ENCODE measurements around the gene GPLD1.
"Not testable (repeated sequence)": the region's sequence is repeated elsewhere in the genome, so short reads cannot be mapped to it uniquely, and the experiment has no call there.

GPLD1 gene

GRCh38 chr6:24520929-24521546, 31.7 kb upstream of the GPLD1 start:
- POLR2A ChIA-PET, result interaction anchor here (1.0 kb wide), 1 partner anchor 26 kb away, joined by 6 read pairs; the partner anchor contains the start of gene ALDH5A1
- CTCF ChIA-PET, result interaction anchor here (0.6 to 1.4 kb wide), 15 partner anchors 9 to 258 kb away, joined by 3 to 9 read pairs (median 3); partner anchors contain the start of gene ALDH5A1
- TF ChIP-seq ELF4 (IDR thresholded peaks at IDR 0.05), result no peak
- TF ChIP-seq SUZ12 (IDR thresholded peaks at IDR 0.05), result no peak
- TF ChIP-seq NFRKB (IDR thresholded peaks at IDR 0.05), result no peak
- no peak for TF ChIP-seq ZNF384 (IDR thresholded peaks at IDR 0.05)
- no peak for TF ChIP-seq ARNT (IDR thresholded peaks at IDR 0.05)
- no peak for TF ChIP-seq LEF1 (IDR thresholded peaks at IDR 0.05; ENCODE audit: borderline replicate concordance)
- no peak for TF ChIP-seq FOXA1 (IDR thresholded peaks at IDR 0.05)
- no peak for TF ChIP-seq CTBP1 (IDR thresholded peaks at IDR 0.05; ENCODE audit: borderline replicate concordance)
- no peak for TF ChIP-seq FOXM1 (IDR thresholded peaks at IDR 0.05; ENCODE audit: borderline replicate concordance)
- TF ChIP-seq, protein P1, sequence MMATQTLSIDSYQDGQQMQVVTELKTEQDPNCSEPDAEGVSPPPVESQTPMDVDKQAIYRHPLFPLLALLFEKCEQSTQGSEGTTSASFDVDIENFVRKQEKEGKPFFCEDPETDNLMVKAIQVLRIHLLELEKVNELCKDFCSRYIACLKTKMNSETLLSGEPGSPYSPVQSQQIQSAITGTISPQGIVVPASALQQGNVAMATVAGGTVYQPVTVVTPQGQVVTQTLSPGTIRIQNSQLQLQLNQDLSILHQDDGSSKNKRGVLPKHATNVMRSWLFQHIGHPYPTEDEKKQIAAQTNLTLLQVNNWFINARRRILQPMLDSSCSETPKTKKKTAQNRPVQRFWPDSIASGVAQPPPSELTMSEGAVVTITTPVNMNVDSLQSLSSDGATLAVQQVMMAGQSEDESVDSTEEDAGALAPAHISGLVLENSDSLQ (IDR thresholded peaks at IDR 0.05), result no peak
- TF ChIP-seq FOXK2 (IDR thresholded peaks at IDR 0.05), result no peak
- no peak for TF ChIP-seq HDGF (IDR thresholded peaks at IDR 0.05; ENCODE audit: borderline replicate concordance)
- TF ChIP-seq SP1 (IDR thresholded peaks at IDR 0.05), result no peak
- TF ChIP-seq L3MBTL2 (conservative IDR thresholded peaks at IDR 0.05), result no peak
- no peak for TF ChIP-seq TARDBP (IDR thresholded peaks at IDR 0.05)
- peak; percentile 73 for DNase-seq (ENCODE audit: extremely low spot score)

DNA sequence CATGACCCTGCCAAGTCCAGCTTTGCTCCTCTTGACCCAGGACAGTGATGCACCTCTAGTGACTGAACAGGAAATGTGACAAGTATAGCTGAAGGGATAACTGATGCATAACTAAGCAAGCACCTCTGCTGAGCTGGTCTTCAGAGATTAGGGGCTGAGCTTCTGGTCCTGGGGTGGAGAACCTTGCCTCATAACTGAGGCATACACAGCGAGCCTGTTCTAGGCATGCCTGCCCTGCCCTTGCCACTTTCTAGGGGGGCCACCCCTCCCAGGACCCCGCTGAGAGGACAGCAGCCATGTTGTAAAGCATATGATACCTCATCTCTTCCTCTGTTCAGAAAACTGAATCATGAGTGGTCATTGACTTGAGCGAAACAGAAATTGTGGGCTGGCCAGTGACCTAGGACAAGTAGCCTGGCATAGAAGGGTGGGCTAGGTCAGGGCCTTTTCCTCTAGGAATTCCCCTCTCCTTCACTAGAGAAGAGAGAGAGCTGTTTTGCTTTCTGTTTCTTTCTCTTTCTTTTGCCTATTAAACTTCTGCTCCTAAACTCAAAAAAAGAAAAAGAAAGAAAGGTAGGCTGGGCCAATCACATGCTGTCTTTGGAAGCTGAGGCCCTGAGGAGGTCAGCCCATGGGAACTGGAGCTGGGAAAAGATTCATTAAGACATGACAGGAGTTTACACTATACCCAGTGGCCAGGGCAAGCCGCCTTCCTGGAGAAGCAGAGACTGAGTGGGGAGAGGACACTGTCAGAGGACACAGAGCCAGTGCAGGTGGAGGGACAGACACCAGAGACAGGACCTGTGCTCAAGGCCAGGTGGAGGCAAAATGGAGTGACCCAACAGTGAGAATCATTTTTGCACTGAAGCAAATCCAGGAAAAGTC, 28.5 kb upstream of the GPLD1 start:
- no peak for DNase-seq (ENCODE audit: extremely low spot score)

GRCh38 chr6:24513602-24514001, 24.2 kb upstream of the GPLD1 start:
- DNase-seq (ENCODE audit: extremely low spot score), result no peak
- TF ChIP-seq L3MBTL2 (conservative IDR thresholded peaks at IDR 0.05), result no peak
- TF ChIP-seq SUZ12 (IDR thresholded peaks at IDR 0.05), result no peak
- no peak for TF ChIP-seq NFRKB (IDR thresholded peaks at IDR 0.05)
- TF ChIP-seq ARNT (IDR thresholded peaks at IDR 0.05), result no peak
- TF ChIP-seq SP1 (IDR thresholded peaks at IDR 0.05), result no peak
- TF ChIP-seq CTBP1 (IDR thresholded peaks at IDR 0.05; ENCODE audit: borderline replicate concordance), result no peak
- TF ChIP-seq BHLHE40 (IDR thresholded peaks at IDR 0.05; ENCODE audit: borderline replicate concordance), result no peak
- no peak for TF ChIP-seq TARDBP (IDR thresholded peaks at IDR 0.05)
- no peak for TF ChIP-seq FOXA1 (IDR thresholded peaks at IDR 0.05)
- TF ChIP-seq HDGF (IDR thresholded peaks at IDR 0.05; ENCODE audit: borderline replicate concordance), result no peak
- TF ChIP-seq LEF1 (IDR thresholded peaks at IDR 0.05; ENCODE audit: borderline replicate concordance), result no peak
- TF ChIP-seq FOXK2 (IDR thresholded peaks at IDR 0.05), result no peak
- TF ChIP-seq ELF4 (IDR thresholded peaks at IDR 0.05), result no peak
- TF ChIP-seq ZNF384 (IDR thresholded peaks at IDR 0.05), result no peak
- CTCF ChIA-PET, result interaction anchor here (1.5 kb wide), 1 partner anchor 9 kb away, joined by 6 read pairs; no protein-coding TSS in a partner anchor
- POLR2A ChIA-PET, result no interaction called here

More for the DNA sequence above, 28.5 kb upstream of the GPLD1 start:
- ChIA-PET CTCF (no interaction called here), POLR2A (interaction anchor here (1.1 kb wide), 1 partner anchor 23 kb away, joined by 4 read pairs; the partner anchor contains the start of gene ALDH5A1)
- no peak for TF ChIP-seq BHLHE40 (IDR thresholded peaks at IDR 0.05; ENCODE audit: borderline replicate concordance)
- TF ChIP-seq CTBP1 (IDR thresholded peaks at IDR 0.05; ENCODE audit: borderline replicate concordance), result no peak

GRCh38 chr6:24511976-24512375, 22.6 kb upstream of the GPLD1 start:
- DNase-seq (ENCODE audit: extremely low spot score); POLR2A ChIA-PET: not testable (repeated sequence)
- CTCF ChIA-PET, result interaction anchor here (1.2 kb wide), 1 partner anchor 9 kb away, joined by 3 read pairs; no protein-coding TSS in a partner anchor

- TF ChIP-seq FOXM1 (IDR thresholded peaks at IDR 0.05; ENCODE audit: borderline replicate concordance) (no peak), TARDBP (IDR thresholded peaks at IDR 0.05) (no peak)
- TF ChIP-seq, protein P1 (IDR thresholded peaks at IDR 0.05), result no peak
- ChIA-PET POLR2A (no interaction called here), CTCF (no interaction called here)
- no peak for DNase-seq (ENCODE audit: extremely low spot score)
These were observed 17.6 kb upstream of the GPLD1 start for GRCh38 chr6:24506814-24507520.

DNA sequence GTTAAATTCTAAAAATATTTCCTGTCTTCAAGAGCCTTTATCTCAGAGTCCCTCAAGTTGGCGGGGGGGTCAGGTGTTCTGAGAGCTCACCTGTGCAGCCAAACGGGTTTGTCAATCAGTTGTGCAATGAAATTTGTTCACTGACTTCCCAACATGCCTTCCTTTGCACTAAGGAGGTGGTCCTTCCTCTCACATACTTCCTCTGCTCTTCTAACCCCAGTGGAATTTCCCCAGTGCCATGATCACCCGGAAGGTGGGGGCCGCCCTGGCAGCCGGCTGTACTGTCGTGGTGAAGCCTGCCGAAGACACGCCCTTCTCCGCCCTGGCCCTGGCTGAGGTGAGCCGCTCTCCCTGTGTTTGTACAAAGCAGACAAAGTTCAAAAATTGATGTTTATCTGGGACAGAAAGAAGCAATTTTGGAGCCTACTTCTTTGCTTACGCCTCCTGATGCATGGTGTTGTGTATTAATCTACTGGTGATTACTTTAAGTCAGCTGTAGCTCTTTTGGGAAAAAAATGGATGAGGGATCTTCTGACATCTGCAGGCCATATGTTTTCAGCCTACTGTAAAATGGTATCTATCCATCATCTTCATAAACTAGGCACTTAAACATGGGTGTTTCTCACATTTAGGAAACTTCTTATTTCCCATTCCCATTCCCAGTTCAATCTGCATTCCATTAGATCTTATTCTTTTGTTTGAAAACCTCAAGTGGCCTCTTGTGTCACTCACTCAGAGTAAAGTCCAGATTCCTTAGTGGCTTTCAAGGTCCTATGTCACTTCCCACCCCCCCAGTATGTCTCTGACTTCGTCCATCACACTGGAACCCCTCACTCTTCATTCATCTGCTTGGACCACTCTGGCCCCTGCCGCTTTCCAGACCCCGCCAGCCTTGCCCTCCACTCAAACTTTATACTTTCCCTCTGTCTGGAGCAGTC, 15.5 kb upstream of the GPLD1 start:
- ChIA-PET POLR2A (interaction anchor here (1.1 kb wide), 1 partner anchor 10 kb away, joined by 4 read pairs; the partner anchor contains the start of gene ALDH5A1), CTCF (no interaction called here)
- no peak for DNase-seq (ENCODE audit: extremely low spot score)
- TF ChIP-seq FOXK2 (IDR thresholded peaks at IDR 0.05) (no peak), NFRKB (IDR thresholded peaks at IDR 0.05) (no peak), FOXA1 (IDR thresholded peaks at IDR 0.05) (no peak)
- TF ChIP-seq, protein P1 (IDR thresholded peaks at IDR 0.05), result no peak
